GM19240 (cell line): Measurements from ENCODE around the gene ARL4C.
"Not testable (repeated sequence)": the region's sequence is repeated elsewhere in the genome, so short reads cannot be mapped to it uniquely, and the experiment has no call there.

ENCODE experiments used
- DNase-seq: peaks from one replicate; pipeline ENCODE4 v3.0.0; 2011; ENCODE audit warnings: low spot score; ENCODE audit not compliant: insufficient read length

The ARL4C gene

GRCh38 chr2:234478121-234478858, 18.6 kb downstream of the ARL4C start:
- DNase-seq = no peak

DNA sequence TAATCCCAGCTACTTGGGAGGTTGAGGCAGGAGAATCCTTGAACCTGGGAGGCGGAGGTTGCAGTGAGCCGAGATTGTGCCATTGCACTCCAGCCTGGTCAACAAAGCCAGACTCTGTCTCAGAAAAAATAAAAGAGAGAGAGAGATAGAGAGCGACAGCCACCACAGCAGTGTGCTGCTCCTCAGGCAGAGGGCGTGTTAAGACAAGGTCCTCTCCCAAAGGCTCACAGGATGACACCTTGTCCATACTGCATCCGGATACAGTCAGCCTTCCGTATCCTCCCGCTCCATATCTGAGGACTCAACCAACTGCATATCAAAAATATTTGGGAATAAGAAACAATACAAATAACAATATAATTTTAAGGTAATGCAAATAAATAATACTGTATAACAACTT, 20.1 kb downstream of the ARL4C start:
- DNase-seq = no peak

- no peak for DNase-seq
Measured at GRCh38 chr2:234474654-234475053, 22.2 kb downstream of the ARL4C start.

GRCh38 chr2:234472155-234472554, 24.7 kb downstream of the ARL4C start:
- no peak for DNase-seq

GRCh38 chr2:234469972-234470371, 26.9 kb downstream of the ARL4C start:
- DNase-seq = no peak

- no peak for DNase-seq
Measured at GRCh38 chr2:234469251-234469845, 27.5 kb downstream of the ARL4C start.

DNA sequence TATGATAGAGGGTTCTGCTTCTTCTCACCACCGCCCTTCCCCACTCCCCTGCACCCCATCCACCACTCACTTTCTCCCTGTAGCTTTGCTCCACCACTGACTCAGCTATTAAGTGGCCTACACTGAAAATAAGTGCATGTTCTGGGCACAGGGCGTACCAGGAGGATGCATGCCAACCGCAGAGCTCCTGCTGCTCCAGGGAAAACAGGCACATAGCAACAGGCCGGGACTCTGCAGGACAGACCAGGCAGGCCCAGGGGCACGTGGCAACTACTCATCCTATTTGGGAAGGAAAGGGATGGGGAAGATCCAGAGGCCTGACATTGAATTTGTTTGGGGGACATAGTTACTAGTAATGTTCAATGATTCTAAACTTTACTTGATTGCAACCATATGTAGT, 28.4 kb downstream of the ARL4C start:
- no peak for DNase-seq

GRCh38 chr2:234467289-234467688, 29.6 kb downstream of the ARL4C start:
- no peak for DNase-seq

GRCh38 chr2:234464291-234464645, 32.6 kb downstream of the ARL4C start:
- no peak for DNase-seq

GRCh38 chr2:234463626-234464290, 33.1 kb downstream of the ARL4C start:
- no peak for DNase-seq

DNA sequence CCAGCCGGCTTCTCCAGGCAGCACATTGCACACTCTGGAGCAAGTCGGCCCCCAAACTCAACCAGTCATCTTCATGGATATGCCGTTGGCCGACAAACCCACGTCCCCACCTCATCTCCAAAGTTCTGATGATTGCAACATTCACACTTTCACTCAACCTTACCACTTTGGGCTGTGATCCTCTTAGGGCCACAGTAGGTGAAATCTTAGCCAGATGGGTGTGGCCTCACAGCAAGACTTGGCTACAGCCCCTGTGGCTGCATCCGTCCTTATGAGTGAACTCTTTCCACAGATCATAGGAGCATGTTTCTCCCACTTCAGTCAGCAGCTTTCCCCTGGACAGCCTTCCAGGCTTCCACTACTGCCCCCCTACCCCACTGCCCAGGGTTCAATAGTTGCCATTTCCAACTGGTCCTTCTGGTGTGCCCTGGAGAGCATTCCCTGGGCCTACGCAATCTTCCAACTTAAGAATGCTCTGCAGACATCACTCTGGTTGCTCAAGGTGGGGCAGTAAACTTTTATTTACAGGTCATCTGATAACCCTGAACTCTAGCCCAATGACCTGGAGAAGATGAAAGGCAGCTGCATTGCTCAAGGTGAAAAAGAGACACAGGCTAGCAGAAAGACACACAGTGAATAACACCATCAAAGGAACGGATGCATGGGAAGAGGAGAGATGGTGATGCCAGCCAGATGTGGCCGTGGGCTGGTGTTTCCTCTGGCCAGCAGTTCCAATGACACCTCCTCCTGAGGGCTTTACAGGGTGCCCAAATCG, 34.5 kb downstream of the ARL4C start:
- no peak for DNase-seq

DNA sequence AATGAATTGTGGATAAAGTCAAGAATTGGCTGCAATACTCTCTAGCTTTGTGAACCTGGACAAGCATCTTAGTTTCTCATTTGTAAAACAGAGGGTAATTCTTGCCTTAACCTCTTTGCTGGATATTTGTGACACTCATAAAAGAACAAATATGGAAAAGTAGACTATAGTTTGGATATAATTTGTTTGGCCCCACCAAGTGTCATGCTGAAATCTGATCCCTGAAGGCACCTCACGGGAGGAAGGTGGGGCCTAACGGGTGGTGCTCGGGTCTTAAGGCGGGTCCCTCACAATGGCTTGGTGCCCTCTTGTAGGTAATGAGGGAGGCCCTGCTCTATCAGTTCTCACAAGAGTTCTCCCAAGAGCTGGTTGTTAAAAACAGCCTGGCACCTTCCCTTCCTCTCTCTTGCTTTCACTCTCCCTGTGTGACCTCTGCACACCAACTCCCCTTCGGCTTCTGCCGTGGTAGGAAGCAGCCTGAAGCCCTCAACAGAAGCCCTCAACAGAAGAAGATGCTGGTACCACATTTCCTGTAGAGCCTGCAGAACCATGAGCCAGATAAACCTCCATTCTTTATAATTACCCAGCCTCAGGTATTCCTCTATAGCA, 37.4 kb downstream of the ARL4C start:
- DNase-seq = no peak

DNA sequence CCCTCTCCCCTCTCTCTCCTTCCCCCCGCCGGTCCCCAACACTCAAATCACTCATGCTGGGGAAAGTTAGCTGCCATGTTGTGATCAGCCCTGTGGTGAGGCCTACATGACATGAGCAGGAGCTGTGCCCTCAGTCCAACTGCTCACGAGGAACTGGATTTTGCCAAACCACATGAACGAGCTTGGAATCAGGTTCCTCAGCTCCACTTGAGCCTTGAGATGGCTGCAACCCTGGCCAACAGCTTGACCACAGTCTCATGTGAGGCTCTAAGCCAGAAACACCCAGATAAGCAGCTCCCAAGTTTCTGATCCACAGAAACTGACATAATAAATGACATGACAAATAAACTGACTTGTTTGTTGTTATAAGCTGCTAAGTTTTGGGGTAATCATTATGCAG, 38.4 kb downstream of the ARL4C start:
- DNase-seq = no peak

- no peak for DNase-seq
Measured at GRCh38 chr2:234457421-234457820, 39.5 kb downstream of the ARL4C start.

DNA sequence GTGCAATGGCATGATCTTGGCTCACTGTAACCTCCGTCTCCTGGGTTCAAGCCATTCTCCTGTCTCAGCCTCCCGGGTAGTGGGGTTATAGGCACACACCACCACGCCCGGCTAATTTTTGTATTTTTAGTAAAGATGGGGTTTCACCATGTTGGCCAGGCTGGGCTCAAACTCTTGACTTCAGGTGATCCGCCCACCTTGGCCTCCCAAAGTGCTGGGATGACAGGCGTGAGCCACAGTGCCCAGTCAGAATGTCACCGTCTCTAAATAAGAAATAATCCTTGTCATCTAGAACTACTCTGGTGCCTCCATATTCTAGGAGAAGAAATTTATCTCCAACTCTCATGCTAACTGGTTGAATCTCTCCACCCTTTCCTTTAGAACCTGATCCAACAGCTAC, 41.6 kb downstream of the ARL4C start:
- not testable (repeated sequence) for DNase-seq

- no peak for DNase-seq
Measured at GRCh38 chr2:234454433-234454832, 42.4 kb downstream of the ARL4C start.

DNA sequence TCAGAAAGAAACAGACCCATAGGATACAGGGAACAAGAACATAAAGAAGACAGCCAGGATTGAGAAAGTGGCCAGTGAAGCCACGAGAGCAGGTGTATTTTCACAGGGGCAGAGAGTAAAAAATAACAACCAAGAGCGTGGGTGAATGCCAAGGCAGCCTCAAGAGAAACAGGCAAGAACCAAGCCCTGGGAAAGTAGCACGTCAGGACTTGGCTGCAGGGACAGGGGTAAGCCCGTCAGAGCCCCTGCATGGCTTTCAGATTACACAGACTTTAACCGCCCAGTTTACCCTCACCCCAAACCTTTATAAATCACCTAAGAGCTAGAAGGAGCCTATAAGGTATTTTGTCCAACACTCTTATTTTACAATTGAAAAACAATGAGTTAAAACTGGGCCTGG, 43.7 kb downstream of the ARL4C start:
- DNase-seq = no peak

DNA sequence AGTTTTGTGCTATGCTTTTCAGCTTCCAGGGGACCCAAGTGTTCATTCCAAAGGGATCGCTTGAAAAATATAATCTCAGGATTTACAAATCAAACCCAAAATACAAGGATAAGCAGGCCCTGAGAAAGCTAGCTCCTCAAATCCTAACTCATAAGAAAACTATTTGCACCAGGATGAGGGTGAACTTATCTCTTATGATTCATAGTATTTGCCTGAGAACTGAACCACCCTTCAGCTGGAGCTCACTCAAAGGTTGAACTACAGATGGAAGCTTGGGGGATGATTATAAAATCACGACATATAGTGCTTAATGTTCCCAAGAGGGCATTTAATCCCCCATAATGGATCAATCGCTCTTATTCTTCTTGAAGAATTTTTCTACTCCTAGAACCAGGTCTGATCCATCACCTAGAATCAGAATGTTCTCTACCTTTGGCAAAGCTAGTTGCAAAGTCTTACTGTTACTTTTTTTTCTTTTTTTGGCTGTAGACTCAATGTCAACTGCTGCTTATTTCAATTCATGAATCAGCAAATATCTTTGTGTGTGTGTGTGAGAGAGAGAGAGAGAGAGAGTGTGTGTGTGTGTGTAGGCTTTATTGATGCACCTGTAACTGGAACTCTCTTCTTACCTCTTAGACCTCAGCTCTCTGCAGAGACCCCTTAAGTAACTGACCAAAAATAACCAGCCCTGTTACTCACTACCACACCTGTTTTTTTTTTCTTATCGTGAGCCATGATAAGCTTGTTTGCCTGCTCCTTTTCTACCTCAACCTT, 44.8 kb downstream of the ARL4C start:
- no peak for DNase-seq

GRCh38 chr2:234451242-234451641, 45.6 kb downstream of the ARL4C start:
- no peak for DNase-seq

DNA sequence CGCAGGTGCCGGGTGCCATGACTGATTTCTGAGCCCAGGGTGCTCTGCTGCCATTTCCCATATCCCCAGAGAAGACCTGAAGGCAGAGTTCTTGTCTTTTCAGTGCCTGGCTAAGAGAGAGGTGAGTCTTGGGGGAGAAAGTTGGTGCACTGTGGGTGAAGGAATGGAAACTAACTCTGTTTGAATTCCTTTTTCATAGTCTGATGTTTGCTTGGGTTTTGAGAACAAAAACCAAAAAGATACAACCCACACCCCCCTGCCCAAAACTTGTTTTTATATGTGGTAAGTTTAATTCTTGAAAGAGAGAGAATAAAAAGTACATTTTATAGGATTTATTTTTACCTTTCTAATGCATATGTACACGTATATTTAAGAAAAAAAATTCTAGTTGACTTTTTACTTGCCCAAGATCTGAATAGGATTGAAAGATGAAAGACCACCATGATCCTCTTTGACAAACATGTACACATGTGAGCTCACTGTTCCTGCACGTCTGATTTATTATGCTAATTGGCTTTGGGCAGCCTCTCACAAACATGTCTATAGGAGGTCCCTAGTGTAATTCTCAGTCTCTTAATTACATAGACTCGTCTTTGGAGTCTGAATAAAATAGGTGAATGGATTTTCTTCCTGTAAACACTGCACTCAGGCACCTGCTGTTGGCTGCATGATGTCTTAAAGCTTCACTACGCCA, 46.3 kb downstream of the ARL4C start:
- DNase-seq = no peak
